ENCODE data around the gene GPX6.

- no peak for TF ChIP-seq CTCF (IDR thresholded peaks at IDR 0.05)
- no peak for TF ChIP-seq REST (IDR thresholded peaks at IDR 0.05; ENCODE audit: insufficient read depth in 1 of 2, low read depth in 2 of 2, low read length in 1 of 2)
- TF ChIP-seq POLR2AphosphoS5 (IDR thresholded peaks at IDR 0.05; ENCODE audit: low read depth, low read length): no peak
- no peak for TF ChIP-seq SIN3A (IDR thresholded peaks at IDR 0.05; ENCODE audit: borderline replicate concordance, insufficient read depth, low read depth, low read length)
- TF ChIP-seq TCF7L2 (IDR thresholded peaks at IDR 0.05; ENCODE audit: low read depth, low read length): no peak
These were observed 38.6 kb upstream of the GPX6 start for GRCh38 chr6:28553986-28554881.

Measured in Panc1 (cell line).